NCI-H69 (cell line): ENCODE measurements around the gene PIAS1.
A peak's percentile ranks its signal among the peaks of the same experiment; 100 is the strongest.
"Not testable (repeated sequence)": the region's sequence is repeated elsewhere in the genome, so short reads cannot be mapped to it uniquely, and the experiment has no call there.

ENCODE experiments used
- DNase-seq: peaks from one replicate; lab custom pipeline; 2025; lab: John Stamatoyannopoulos, UW

The PIAS1 gene

GRCh38 chr15:68218847-68219798, 165.0 kb downstream of the PIAS1 start:
- DNase-seq, result no peak

- no peak for DNase-seq
These were observed 166.4 kb downstream of the PIAS1 start for GRCh38 chr15:68220489-68220888.

GRCh38 chr15:68220967-68221366, 166.9 kb downstream of the PIAS1 start:
- DNase-seq, result no peak

- not testable (repeated sequence) for DNase-seq
These were observed 167.7 kb downstream of the PIAS1 start for GRCh38 chr15:68221530-68222431.

GRCh38 chr15:68222432-68222743, 168.3 kb downstream of the PIAS1 start:
- DNase-seq, result not testable (repeated sequence)

- no peak for DNase-seq
These were observed 169.1 kb downstream of the PIAS1 start for GRCh38 chr15:68223171-68223570.

GRCh38 chr15:68224108-68224507, 170.0 kb downstream of the PIAS1 start:
- no peak for DNase-seq

GRCh38 chr15:68224546-68225250, 170.6 kb downstream of the PIAS1 start:
- peak; percentile 18 for DNase-seq

GRCh38 chr15:68225442-68225841, 171.3 kb downstream of the PIAS1 start:
- DNase-seq, result not testable (repeated sequence)

GRCh38 chr15:68227643-68228142, 173.6 kb downstream of the PIAS1 start:
- no peak for DNase-seq

GRCh38 chr15:68228143-68228970, 174.2 kb downstream of the PIAS1 start:
- peak; percentile 49 for DNase-seq

GRCh38 chr15:68228971-68229385, 174.9 kb downstream of the PIAS1 start:
- no peak for DNase-seq

- peak; percentile 86 for DNase-seq
These were observed 175.5 kb downstream of the PIAS1 start, which contains the start of gene CLN6 for GRCh38 chr15:68229386-68230156. Gene CLN6 (minus strand): TSS chr15:68229728. CDS start chr15:68229584, 144 bp downstream.

- peak; percentile 37 for DNase-seq
These were observed 176.3 kb downstream of the PIAS1 start for GRCh38 chr15:68230157-68231100.

GRCh38 chr15:68231102-68231818, 177.1 kb downstream of the PIAS1 start:
- DNase-seq, result no peak

GRCh38 chr15:68232449-68232848, 178.3 kb downstream of the PIAS1 start:
- no peak for DNase-seq

GRCh38 chr15:68232937-68233336, 178.8 kb downstream of the PIAS1 start:
- no peak for DNase-seq

GRCh38 chr15:68234060-68234459, 179.9 kb downstream of the PIAS1 start:
- no peak for DNase-seq
